GM19035 (cell line): ENCODE measurements around the gene EPHB3.

Source experiments
- ATAC-seq: cut with Tn5 transposase; IDR thresholded peaks from one replicate; pipeline ENCODE4 v1.9.1; 2021; ENCODE audit not compliant: unreplicated experiment

The EPHB3 gene

GRCh38 chr3:184563941-184564684, 2.5 kb downstream of the EPHB3 start:
- no peak for ATAC-seq

- ATAC-seq = no peak
Observed at GRCh38 chr3:184564685-184565385, 3.2 kb downstream of the EPHB3 start.

- no peak for ATAC-seq
Observed at GRCh38 chr3:184565421-184566211, 4.0 kb downstream of the EPHB3 start.

- ATAC-seq = no peak
Observed at GRCh38 chr3:184566441-184567414, 5.1 kb downstream of the EPHB3 start.

- ATAC-seq = no peak
Observed at GRCh38 chr3:184567946-184568559, 6.5 kb downstream of the EPHB3 start.

- no peak for ATAC-seq
Observed at GRCh38 chr3:184568560-184568923, 7.0 kb downstream of the EPHB3 start.

GRCh38 chr3:184568924-184569829, 7.6 kb downstream of the EPHB3 start:
- ATAC-seq = no peak

GRCh38 chr3:184570035-184570434, 8.4 kb downstream of the EPHB3 start:
- no peak for ATAC-seq

GRCh38 chr3:184570489-184570888, 8.9 kb downstream of the EPHB3 start:
- ATAC-seq = no peak

GRCh38 chr3:184571750-184572377, 10.3 kb downstream of the EPHB3 start:
- no peak for ATAC-seq

GRCh38 chr3:184572633-184573270, 11.2 kb downstream of the EPHB3 start:
- ATAC-seq = no peak

- ATAC-seq = no peak
Observed at GRCh38 chr3:184574515-184575417, 13.2 kb downstream of the EPHB3 start.

- ATAC-seq = no peak
Observed at GRCh38 chr3:184575701-184576100, 14.1 kb downstream of the EPHB3 start.

GRCh38 chr3:184576457-184577240, 15.1 kb downstream of the EPHB3 start:
- no peak for ATAC-seq

- no peak for ATAC-seq
Observed at GRCh38 chr3:184577546-184577945, 16.0 kb downstream of the EPHB3 start.

GRCh38 chr3:184578218-184578617, 16.6 kb downstream of the EPHB3 start:
- no peak for ATAC-seq
